GM23338 (cell line): ENCODE data around the gene ADGRB2.

Source experiments
- CTCF ChIP-seq, 2 experiments: fragments of 200-600 bp in 1 of 2; sonication (generic) in 1 of 2; conservative IDR thresholded peaks; 2 replicates each; pipeline versions ENCODE4 v1.5.1 to v1.6.1; 2016 to 2017; ENCODE audit warnings: antibody characterized with exemption in 2 of 2, low read depth in 2 of 2, mild to moderate bottlenecking in 2 of 2, moderate library complexity in 1 of 2
- POLR2AphosphoS5 ChIP-seq: IDR thresholded peaks from 2 replicates; pipeline ENCODE4 v1.6.1; 2016; ENCODE audit warnings: antibody characterized with exemption, low read depth

GRCh38 chr1:31792116-31792515, 28.0 kb upstream of the ADGRB2 start:
- TF ChIP-seq POLR2AphosphoS5, result no peak
- TF ChIP-seq CTCF (conservative IDR thresholded peaks at IDR 0.05; ENCODE audit: low read depth in 2 of 2), result no peak
